ENCODE measurements around the gene PID1.
"Not testable (repeated sequence)": the region's sequence is repeated elsewhere in the genome, so short reads cannot be mapped to it uniquely, and the experiment has no call there.

PID1 gene

DNA sequence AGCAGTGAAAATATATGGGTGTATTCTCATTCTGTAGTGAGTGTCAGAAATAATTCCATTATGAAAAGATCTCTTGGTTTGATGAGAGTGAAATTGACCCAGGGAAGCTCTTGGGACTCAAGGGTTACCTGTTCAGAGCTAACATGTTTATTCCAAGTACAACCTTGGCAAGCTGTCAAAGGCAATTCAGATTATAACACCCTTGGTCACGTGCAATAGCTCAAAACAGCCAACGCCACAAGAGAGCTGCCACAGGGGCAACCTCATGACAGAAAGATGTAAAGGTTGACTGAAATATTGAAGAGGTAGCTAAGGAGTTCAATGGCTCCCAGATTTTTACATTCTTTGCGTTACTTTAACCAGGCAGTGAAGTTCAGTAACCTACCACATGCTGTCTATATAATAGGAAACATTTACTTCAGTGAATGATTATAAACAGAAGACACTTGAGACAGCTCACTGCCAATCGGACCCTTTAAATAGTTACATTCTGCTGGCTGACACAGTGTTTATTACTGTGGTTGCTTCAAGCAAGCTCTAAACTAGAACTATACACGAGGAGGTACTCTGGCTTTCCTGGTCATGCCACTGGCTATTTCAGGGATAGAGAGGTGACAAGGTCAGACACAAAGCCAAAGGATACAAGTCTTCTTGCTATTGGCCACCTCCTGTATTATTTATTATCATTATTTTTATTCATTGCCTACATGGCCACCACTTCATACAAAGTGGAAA, 187.3 kb downstream of the PID1 start:
- no peak for DNase-seq (ENCODE audit: extremely low read depth in 1 of 2, low read depth in 1 of 2)

- DNase-seq (ENCODE audit: extremely low read depth in 1 of 2, low read depth in 1 of 2) = no peak
Measured at GRCh38 chr2:229081411-229081810, 189.7 kb downstream of the PID1 start.

DNA sequence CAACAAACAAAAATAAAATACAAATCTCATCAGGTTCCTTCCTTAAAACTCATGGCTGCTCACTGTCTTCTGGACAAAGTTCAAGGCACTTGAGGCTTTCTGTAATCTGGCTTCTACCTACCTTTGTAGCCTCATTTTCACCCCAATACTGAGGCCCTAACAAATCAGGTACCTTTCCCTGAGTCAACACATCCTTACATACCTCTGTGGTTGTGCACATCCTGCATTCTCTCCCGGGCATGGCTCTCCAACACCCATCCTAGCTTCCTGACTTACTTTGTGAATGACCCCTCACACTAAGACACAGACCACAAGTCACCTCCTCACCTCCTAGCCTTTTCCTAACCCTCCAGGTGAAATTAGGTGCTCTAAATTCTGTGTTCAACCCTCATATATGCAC, 190.9 kb downstream of the PID1 start:
- no peak for DNase-seq (ENCODE audit: extremely low read depth in 1 of 2, low read depth in 1 of 2)

DNA sequence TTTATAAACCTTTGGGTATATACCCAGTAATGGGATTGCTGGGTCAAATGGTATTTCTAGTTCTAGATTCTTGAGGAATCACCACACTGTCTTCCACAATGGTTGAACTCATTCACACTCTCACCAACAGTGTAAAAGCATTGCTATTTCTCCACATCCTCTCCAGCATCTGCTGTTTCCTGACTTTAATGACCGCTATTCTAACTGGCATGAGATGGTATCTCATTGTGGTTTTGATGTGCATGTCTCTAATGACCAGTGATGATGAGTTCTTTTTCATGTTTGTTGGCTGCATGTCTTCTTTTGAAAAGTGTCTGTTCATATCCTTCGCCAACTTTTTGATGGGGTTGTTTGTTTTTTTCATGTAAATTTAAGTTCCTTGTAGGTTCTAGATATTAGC, 194.2 kb downstream of the PID1 start:
- DNase-seq (ENCODE audit: extremely low read depth in 1 of 2, low read depth in 1 of 2) = not testable (repeated sequence)

GRCh38 chr2:229073935-229074334, 197.2 kb downstream of the PID1 start:
- DNase-seq (ENCODE audit: extremely low read depth in 1 of 2, low read depth in 1 of 2) = no peak

- no peak for DNase-seq (ENCODE audit: extremely low read depth in 1 of 2, low read depth in 1 of 2)
Measured at GRCh38 chr2:229071292-229071976, 199.7 kb downstream of the PID1 start.

- DNase-seq (ENCODE audit: extremely low read depth in 1 of 2, low read depth in 1 of 2) = no peak
Measured at GRCh38 chr2:229066121-229066715, 204.9 kb downstream of the PID1 start.

GRCh38 chr2:229064749-229065148, 206.3 kb downstream of the PID1 start:
- DNase-seq (ENCODE audit: extremely low read depth in 1 of 2, low read depth in 1 of 2) = no peak

GRCh38 chr2:229060147-229060546, 210.9 kb downstream of the PID1 start:
- DNase-seq (ENCODE audit: extremely low read depth in 1 of 2, low read depth in 1 of 2) = no peak

- DNase-seq (ENCODE audit: extremely low read depth in 1 of 2, low read depth in 1 of 2) = no peak
Measured at GRCh38 chr2:229059331-229060033, 211.6 kb downstream of the PID1 start.

- no peak for DNase-seq (ENCODE audit: extremely low read depth in 1 of 2, low read depth in 1 of 2)
Measured at GRCh38 chr2:229057976-229058553, 213.0 kb downstream of the PID1 start.

DNA sequence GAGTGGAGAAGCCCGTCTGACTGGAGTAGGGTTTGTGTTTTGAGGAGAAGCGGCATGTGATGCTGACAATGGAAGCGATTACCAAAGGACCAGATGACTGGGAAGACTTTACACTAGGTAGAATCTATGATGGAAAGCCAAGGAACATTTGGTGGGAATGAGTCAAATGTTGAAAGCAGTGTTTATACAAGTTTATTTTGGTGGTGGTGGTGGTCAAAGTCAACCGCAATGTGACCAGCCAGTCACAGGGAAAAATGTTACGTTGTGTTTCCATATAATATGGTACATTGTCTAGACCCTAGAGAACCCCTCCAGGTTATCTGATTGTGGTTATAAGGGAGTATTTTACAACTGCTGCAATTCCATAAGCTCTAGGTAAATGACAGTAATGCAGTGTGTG, 216.8 kb downstream of the PID1 start:
- DNase-seq (ENCODE audit: extremely low read depth in 1 of 2, low read depth in 1 of 2) = no peak

DNA sequence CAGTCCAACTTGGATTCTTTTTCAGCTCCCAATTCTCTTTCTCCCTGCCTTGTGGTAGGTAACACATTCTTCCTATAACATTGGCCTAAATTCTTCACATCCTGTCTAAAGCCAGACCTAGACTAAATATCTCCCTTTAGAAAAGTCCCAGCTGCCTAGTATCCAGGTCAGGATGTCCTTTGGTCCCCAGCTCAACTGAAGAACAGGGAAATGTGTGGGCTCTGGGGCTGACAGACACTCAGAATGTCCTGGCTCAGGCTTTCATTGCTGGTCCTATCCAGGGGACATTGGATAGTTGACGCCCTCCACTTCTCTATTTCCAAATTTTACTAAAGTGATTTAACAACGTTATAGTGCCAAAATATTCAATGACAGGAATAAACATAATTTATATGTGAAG, 219.3 kb downstream of the PID1 start:
- DNase-seq (ENCODE audit: extremely low read depth in 1 of 2, low read depth in 1 of 2) = no peak

DNA sequence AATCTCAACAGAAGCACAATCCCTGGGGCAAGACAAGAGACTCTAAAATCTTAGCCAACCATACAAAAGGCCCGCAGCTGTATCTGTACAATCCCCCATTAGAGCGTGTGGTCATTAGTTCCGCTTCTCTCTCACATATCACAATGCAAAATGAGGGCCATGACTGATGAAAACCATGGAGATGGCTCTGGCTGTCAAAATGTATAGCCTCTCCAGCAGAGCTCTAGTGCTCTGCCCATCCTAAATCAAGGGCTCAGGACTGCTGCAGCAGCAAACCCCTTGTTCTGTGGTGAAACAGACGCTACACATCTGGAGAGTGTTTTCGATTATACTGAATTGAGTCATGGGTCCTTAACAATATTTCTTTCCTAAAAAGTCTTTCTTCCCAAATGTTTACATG, 221.0 kb downstream of the PID1 start:
- no peak for DNase-seq (ENCODE audit: extremely low read depth in 1 of 2, low read depth in 1 of 2)

DNA sequence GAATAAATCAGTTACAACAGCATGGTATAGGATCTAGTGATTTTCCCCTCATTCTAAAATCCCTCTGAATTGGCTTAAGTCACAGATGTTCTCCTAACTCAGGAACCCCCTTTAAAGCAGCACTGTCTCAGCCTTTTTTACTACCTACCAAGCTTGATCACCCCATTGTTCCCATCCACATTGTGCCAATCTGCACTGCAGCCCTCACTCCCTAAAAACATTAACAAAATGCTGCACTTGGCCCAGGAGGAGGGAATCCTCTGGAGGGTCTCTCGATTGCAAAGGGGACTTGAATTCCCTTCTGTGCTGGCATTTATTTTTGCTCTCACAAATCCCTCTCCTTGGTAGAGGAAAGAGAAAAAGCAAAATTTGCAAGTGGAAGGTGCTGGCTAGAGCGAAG, 223.0 kb downstream of the PID1 start:
- DNase-seq (ENCODE audit: extremely low read depth in 1 of 2, low read depth in 1 of 2) = no peak

DNA sequence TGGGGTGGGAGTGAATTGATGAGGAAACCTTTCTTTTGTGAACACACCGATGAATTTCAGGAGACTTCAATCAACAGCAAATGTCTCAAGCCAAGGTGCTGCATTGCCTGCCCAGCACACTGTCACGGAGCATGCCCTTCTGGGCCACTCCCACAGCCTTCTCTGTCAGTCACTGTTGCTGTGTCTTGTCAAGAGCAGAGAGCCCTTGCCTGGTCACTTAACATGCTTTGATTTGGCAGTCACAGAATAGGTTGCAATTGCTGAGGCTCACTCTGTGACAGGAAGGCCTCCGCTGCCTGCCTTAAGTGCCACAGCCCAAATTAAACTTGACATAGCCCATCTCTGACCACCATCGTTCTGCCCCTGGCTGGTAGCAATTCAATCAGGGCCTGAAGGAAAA, 225.4 kb downstream of the PID1 start:
- no peak for DNase-seq (ENCODE audit: extremely low read depth in 1 of 2, low read depth in 1 of 2)

- no peak for DNase-seq (ENCODE audit: extremely low read depth in 1 of 2, low read depth in 1 of 2)
Measured at GRCh38 chr2:229044581-229044980, 226.5 kb downstream of the PID1 start.

GRCh38 chr2:229043681-229044080, 227.4 kb downstream of the PID1 start:
- DNase-seq (ENCODE audit: extremely low read depth in 1 of 2, low read depth in 1 of 2) = no peak

DNA sequence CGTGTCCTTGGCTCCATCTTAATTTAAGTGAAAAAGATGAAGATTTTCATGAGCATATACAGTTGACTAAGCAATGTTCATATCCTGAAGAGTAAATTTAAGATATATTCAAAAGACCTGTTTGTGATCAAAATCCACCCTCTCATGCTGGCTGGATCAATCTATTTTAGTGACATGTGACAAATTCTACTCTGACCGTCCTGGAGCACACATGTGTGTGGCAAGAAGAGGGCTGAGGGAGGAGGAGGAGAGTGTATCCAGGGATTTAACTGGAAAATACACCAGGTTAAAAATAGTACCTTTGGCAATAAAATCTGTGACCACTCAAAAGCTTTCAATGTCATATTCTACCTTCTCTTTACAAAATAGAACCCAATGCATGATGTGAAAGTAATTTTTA, 228.7 kb downstream of the PID1 start:
- no peak for DNase-seq (ENCODE audit: extremely low read depth in 1 of 2, low read depth in 1 of 2)

GRCh38 chr2:229041691-229042090, 229.4 kb downstream of the PID1 start:
- DNase-seq (ENCODE audit: extremely low read depth in 1 of 2, low read depth in 1 of 2) = no peak

DNA sequence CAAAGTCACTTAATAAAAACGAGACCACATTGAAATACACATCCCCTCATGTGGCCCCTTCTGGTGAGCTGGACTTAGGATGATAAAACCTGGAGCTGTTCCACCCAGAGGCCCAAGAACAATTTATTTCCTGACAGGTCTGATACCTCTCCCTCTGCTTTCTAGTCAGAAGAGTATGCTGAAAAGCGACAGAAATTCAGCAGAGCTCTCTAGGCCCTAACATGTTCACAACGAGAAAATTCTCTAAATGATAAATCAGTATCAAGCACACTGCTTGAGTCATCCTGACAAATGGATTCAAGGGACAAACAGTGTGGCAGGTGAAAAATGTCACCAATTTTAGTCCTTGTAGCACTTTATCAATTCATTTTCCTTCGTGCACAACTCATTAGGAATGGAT, 233.5 kb downstream of the PID1 start:
- DNase-seq (ENCODE audit: extremely low read depth in 1 of 2, low read depth in 1 of 2) = no peak
